Stimulated activated CD4-positive, alpha-beta T cell treated with anti-CD3 and anti-CD28 coated beads, Interleukin-15, amount 100 ng/mL, for 24 hours (primary cell): ENCODE results near the gene LDLRAD2.

Source experiments
- DNase-seq: peaks from one replicate; pipeline ENCODE4 v3.0.0-alpha.2; 2020

Gene LDLRAD2

DNA sequence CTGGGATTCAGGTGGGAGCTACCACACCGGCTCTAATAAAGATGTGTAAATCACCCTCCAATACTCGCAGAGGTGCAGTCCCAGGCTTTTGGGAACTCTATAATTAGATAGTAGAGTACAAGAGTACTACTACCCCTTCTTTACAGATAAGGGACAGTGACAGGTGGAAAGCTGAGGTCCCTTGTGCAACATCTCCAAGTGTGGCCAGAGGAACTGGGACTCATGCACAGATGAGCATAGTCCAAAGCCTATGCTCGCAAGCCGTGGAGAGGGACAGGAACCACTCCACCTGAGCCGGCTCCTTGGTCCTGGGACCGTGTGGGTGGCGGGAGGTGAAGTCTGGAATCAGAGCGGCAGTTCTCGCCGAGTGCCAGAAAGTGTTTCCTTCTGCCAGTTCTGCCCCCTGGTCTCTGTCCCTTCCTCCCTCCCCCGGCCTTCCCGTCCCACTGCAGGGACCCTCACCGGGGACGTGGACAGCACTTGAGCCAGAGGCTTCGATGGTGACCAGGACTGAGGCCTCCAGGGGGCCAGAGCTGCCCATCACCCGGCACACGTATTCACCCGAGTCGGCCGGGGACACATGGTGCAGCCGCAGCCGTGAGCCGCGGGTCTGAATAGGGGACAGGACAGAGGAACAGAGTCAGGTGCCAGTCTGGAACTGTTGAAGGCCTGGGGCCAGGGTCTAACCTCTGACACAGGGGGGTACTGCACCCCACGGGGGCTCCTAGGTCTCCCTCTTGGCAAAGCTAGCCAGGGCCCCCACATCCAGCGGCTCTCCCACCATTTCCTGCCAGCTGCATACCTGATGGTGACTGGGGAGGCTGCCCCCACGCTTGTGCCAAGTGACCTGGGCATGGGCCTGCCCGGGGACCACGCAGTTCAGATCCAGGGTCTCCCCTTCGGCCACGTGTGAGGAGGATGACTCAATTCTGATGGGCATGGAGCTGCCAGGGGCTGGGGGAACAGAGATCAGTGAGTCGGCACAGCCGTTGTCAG lies 33.9 kb downstream of the LDLRAD2 start:
- DNase-seq: no peak

GRCh38 chr1:21847223-21848205 lies 35.4 kb downstream of the LDLRAD2 start:
- no peak for DNase-seq

GRCh38 chr1:21848524-21849174 lies 36.6 kb downstream of the LDLRAD2 start:
- DNase-seq: no peak

DNA sequence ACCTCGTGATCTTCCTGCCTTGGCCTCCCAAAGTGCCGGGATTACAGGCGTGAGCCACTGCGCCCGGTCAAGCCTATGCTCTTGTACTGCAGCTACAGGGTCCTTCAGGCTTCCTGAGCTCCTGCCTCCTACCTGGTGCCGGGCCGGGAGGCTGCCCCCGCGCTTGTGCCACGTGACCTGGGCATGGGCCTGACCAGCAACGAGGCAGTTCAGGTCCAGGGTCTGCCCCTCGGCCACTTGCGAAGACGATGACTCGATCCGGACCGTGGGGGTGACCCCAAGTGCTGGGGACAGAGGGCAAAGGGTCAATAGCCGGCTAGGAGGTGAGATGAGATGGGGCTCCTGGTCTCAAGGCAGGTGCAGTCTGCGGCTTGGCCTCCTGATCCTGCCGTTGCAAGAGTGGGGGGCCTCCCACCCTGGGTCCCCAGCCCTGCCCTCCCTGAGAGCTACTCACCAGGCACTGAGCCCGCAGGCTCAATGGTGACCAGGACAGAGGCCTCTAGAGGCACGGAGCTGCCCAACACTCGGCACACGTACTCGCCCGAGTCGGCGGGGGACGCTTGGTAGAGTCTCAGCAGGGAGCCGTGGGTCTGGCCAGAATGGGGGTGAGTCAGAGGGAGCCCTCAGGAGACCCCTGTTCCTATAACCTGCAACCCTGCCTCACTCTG lies 38.0 kb downstream of the LDLRAD2 start:
- no peak for DNase-seq

- DNase-seq: no peak
Measured at GRCh38 chr1:21851430-21852250, 39.6 kb downstream of the LDLRAD2 start.

DNA sequence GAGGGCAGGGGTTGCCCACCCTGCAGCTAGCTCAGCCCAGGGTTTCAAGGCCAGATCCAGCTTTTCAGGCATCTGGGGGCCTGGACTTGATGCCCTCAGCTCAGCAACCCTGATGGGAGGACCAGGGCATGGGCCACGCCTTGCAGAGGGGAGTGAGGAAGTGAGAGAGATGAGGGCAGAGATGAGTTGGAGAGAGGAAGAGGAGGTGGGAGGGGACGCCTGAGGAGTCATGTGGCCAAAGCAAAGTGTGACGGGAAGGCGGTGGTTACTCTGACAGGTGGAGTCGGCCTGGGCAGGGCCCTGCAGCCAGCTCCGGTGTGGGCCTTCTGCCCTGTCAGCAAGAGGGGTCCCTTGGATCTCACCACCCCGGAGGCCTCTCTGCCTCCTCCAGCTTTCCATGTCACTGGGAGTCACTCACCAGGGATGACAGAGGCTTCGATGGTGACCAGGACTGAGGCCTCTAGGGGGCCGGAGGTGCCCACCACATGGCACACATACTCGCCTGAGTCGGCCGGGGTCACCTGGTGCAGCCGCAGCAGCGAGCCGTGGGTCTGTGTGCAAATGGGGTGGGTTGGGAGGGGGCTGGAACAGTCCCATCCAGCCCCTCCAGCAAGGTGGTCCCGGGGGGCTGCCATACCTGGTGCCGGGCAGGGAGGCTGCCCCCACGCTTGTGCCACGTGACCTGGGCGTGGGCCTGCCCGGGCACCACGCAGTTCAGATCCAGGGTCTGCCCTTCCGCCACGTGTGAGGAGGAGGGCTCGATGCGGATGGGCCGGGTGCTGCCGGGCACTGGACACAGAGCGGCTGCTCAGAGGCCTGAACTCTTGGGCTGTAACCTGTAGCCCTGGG lies 40.4 kb downstream of the LDLRAD2 start:
- no peak for DNase-seq

DNA sequence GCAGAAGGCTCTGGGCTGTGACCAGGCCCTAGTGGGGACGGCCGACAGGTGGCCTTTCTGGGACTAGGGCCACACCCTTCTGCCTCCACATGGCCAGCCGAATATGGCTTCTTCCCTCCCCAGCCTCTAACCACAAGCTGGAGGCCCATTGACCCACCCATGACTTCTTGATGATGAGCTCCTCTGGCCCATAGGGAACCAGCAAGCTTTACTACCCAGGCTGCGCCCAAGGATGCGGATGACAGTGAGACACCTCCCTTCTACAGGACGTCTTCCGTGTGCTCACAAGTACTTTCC lies 41.0 kb downstream of the LDLRAD2 start:
- DNase-seq: no peak

GRCh38 chr1:21854090-21854750 lies 42.2 kb downstream of the LDLRAD2 start:
- no peak for DNase-seq

DNA sequence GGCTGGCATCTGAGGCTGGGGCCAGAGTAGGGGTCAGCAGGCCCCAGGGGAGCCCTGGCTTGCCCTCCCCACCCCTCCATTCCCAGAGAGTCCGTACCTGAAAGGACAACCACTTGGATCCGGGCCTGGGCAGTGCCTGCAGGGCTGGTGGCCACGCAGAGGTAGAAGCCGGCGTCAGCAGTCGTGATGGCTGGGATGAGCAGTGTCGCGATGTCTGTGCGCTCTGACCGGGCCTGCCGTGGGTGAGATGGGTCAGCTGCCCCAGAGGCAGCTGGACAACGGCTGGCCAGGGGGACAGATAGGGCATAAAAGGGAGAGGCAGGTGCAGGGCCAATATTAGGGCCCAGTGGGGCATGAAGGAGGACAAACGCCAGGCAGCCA lies 42.7 kb downstream of the LDLRAD2 start:
- no peak for DNase-seq

DNA sequence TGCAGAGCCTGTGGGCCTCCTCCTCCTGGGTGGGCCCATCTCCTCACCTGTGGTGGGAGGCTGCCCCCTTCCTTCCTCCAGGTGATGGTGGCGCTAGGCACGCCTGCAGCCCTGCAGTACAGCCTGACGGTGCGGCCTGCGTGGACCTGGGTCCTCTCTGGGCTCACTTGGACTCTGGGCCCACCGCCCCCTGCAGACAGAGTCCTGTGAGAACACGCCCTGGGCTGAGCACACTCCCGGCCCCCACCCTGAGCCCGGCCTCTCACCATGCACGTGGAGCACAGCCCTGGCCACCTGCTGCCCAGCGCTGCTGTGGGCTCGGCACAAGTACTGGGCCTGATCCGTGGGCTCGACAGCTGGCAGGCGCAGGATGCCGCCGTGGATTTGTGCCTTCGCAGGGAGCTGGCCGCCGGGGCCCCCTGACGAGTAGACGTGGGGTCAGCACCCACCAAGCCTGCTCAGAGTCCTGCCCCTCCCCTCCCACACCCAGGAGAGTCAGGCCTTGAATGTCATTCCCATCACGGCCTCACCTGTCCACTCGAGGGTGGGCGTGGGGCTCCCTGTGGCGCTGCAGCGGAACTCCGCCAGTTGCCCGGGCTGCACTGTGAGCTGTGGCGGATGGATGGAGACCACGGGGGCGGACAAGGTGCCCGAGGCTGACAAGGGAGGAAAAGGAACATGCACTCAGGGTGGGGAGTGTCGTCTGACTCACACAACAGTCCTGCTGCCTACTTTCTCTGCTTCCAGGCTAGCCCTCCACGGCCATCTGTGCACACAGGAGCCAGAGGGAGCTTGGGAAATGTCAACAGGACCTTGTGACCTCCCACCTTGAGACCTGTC lies 43.4 kb downstream of the LDLRAD2 start:
- DNase-seq: no peak

GRCh38 chr1:21857142-21857839 lies 45.2 kb downstream of the LDLRAD2 start:
- DNase-seq: no peak

DNA sequence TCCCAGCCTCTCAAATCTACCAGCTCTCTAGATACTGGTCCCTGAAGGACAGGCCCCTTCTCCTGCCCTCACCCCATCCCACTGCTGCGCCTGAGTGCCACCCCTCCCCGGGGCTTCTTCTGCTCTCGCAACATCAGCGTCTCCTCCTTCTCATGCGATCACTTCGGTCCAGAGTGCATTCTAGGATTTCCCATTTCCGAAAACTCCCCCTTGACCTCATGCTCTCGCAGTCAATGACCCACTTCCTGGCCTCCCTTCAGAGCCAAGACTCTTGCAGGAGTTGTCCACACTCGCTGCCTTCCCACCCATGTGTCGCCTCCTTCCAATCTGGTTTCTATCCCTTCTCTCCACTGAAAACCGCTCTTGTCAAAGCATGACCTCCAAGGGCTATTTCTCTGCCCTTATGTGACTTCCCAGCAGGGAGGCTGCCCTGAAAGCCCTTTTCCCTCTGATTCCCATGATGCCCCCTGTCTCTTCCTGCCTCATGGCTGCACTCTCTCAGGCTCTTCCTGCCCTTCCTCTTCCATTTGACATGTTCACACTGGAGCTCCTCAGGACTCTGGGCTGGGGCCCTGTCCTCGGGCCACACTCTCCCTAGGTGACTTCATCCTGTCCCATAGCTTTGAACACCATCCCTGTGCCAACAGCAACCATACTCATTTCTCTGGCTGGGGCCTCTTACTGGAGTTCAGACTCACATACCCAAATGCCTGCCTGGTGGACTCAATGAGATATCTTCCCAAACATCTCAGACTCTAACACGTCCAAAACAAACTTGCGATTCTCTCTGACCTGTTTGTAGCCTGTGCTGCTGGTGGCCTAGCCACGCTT lies 46.0 kb downstream of the LDLRAD2 start:
- DNase-seq: no peak

GRCh38 chr1:21859669-21860179 lies 47.7 kb downstream of the LDLRAD2 start:
- DNase-seq: no peak

DNA sequence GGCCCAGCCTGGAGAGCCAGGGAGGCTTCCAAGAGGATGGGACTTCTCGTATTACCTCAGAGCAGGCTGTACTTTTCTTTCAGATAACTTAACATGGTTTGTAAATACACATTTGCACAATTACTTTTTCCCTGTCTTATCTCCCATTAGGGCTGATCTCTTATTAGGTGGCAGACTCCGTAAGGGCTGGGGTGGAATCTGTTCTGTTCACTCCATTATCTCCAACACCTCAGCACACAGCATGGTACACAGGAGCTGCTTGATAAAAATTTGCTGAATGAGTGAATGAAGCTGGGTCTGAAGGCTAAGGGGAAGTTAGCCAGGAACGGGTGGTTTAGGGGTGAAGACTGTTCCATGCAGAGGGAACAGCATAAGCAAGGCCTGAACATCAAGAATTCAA lies 48.9 kb downstream of the LDLRAD2 start:
- no peak for DNase-seq

DNA sequence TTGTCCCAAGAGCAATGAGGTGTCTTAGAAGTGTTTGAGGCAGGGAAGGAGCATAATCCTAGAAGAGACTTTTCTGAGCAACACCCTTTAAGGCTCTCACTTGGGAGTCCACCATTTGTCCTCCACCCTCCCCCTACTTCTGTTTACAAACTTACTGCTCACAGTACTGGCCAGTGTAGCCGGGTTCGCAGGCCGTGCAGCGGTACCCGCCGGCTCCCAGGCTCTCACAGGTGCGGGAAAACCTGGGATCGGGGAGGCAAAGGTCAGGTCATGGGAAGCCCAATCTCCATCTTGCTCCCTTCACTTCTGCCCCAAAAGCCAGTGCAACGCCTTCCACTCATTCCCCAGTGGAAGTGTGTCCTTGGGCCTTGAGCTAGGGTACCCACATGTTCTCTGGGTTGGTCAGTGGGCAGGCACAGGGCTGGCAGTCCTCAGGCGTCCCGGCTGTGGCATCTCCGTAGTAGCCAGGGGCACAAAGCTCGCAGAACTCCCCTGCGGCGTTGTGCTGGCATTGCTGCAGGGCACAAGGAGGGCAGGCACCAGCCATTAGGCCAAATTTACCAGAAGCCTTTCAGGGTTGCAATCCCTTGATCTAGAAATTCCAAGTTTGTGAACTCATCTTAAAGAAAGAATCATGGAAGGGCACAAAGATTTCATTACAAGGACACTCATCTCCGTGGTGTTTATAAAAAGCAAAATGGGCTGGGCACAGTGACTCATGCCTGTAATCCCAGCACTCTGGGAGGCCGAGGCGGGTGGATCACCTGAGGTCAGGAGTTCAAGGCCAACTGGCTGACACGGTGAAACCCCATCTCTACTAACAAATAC lies 49.8 kb downstream of the LDLRAD2 start:
- DNase-seq: no peak

DNA sequence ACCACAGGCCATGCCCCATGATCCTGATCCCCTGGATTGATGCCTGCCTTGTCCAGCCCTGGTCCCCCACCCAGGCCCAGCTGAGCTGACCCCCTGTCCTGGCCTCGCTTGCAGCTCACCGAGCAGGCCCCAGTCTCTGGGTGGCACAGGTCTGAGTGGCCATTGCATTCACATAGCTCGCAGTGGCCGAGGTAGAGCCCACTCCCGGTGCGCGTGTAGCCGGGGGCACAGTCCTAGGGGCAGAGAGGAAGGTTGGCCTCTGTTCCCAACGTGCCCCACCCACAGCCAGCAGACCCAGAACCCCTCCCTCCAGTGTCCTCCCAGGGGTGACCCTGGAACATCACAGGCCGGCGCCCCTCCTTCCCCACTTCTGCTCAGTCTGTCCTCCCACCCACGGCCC lies 51.9 kb downstream of the LDLRAD2 start:
- no peak for DNase-seq
